A549 (cell line): ENCODE data around the gene MYH10. TPM values are rescaled to one million over a fixed set of nuclear protein-coding genes. Genes with fewer than 3 reads are reported as not detected.

Experiments used
- ATAC-seq, 2 experiments: fragments of 200-7000 bp in 1 of 2; fragments of >200 bp in 1 of 2; cut with Nextera tagmentation in 1 of 2; cut with Tn5 transposase in 1 of 2; 3 replicates each; pipeline versions ENCODE4 v1.8.0 to v1.9.1; 2018 to 2020; ENCODE audit warnings: mild to moderate bottlenecking in 1 of 2, moderate library complexity in 1 of 2
- CTCF ChIA-PET: fragments of 300-600 bp; sonication (Branson Sonifier 250); formaldehyde crosslinking; extraction: SDS; loops from one replicate; lab custom pipeline; 2021; ENCODE audit warnings: antibody characterized with exemption, inconsistent platforms; lab: Yijun Ruan, JAX
- POLR2A ChIA-PET: fragments of 350-600 bp; formaldehyde crosslinking; extraction: SDS; loops from one replicate; lab custom pipeline; 2021; ENCODE audit warnings: antibody characterized with exemption, inconsistent platforms; lab: Yijun Ruan, JAX
- DNase-seq, 2 experiments: peaks; one replicate each; pipeline versions ENCODE4 v3.0.0 to v3.0.0-alpha.2; 2011 to 2016; ENCODE audit warnings: low read depth in 1 of 2, low spot score in 1 of 2
- FAIRE-seq: peaks from 2 replicates; lab custom pipeline; 2011; peaks lifted over from hg19 to GRCh38; lab: Jason Lieb, UNC
- H3K27ac ChIP-seq, 2 experiments: fragments of >200 bp; sonication (Bioruptor Twin); formaldehyde crosslinking; 3 replicates each; pipeline ENCODE4 v1.5.1; 2016 to 2017
- H3K4me1 ChIP-seq: fragments of >200 bp; sonication (Bioruptor Twin); formaldehyde crosslinking; 3 replicates; pipeline ENCODE4 v1.6.1; 2016
- H3K4me2 ChIP-seq: fragments of >200 bp; sonication (Bioruptor Twin); formaldehyde crosslinking; 3 replicates; pipeline ENCODE4 v1.6.1; 2016
- H3K4me3 ChIP-seq: fragments of >200 bp; sonication (Bioruptor Twin); formaldehyde crosslinking; 3 replicates; pipeline ENCODE4 v1.5.1; 2016
- H3K9me3 ChIP-seq: fragments of >200 bp; sonication (Bioruptor Twin); formaldehyde crosslinking; 3 replicates; pipeline ENCODE4 v1.6.1; 2016
- CBX2 ChIP-seq: fragments of 200-600 bp; sonication (generic); IDR thresholded peaks from 2 replicates; pipeline ENCODE4 v1.6.1; 2016; ENCODE audit warnings: low read depth, mild to moderate bottlenecking, borderline replicate concordance
- CEBPB ChIP-seq, 2 experiments: fragments of >200 bp in 1 of 2; sonication (Bioruptor Twin) in 1 of 2; formaldehyde crosslinking in 1 of 2; IDR thresholded peaks; 2 replicates each; pipeline ENCODE4 v1.6.1; 2012 to 2016
- CHD4 ChIP-seq: fragments of 200-600 bp; sonication (generic); IDR thresholded peaks from 2 replicates; pipeline ENCODE4 v1.6.1; 2016; ENCODE audit warnings: antibody characterized with exemption, mild to moderate bottlenecking, borderline replicate concordance
- CTCF ChIP-seq: fragments of >200 bp; sonication (Bioruptor Twin); formaldehyde crosslinking; IDR thresholded peaks from 3 replicates; pipeline ENCODE4 v1.5.1; 2016
- EHF ChIP-seq: fragments of 250-450 bp; sonication (Bioruptor Pico); IDR thresholded peaks from 2 replicates; pipeline ENCODE4 v1.5.0; 2020; ENCODE audit warnings: mild to moderate bottlenecking
- EHMT2 ChIP-seq: fragments of 200-600 bp; sonication (generic); IDR thresholded peaks from 2 replicates; pipeline ENCODE4 v1.6.1; 2016; ENCODE audit warnings: antibody characterized with exemption, low read depth, mild to moderate bottlenecking, moderate library complexity
- EP300 ChIP-seq, 2 experiments: fragments of >200 bp; sonication (Bioruptor Twin); formaldehyde crosslinking; IDR thresholded peaks; 2 replicates in 1 of 2; 3 replicates in 1 of 2; pipeline ENCODE4 v1.6.1; 2016 to 2017
- ESRRA ChIP-seq: fragments of 150-350 bp; IDR thresholded peaks from 2 replicates; pipeline ENCODE4 v1.6.1; 2014; ENCODE audit warnings: mild to moderate bottlenecking, low read length, borderline replicate concordance
- FOSB ChIP-seq: fragments of 250-450 bp; sonication (Bioruptor Pico); IDR thresholded peaks from 2 replicates; pipeline ENCODE4 v1.5.0; 2020; ENCODE audit warnings: mild to moderate bottlenecking, moderate library complexity
- FOXS1 ChIP-seq: fragments of 250-450 bp; sonication (Bioruptor Pico); IDR thresholded peaks from 2 replicates; pipeline ENCODE4 v1.5.0; 2020; ENCODE audit warnings: mild to moderate bottlenecking, moderate library complexity
- HMGXB4 ChIP-seq: fragments of 250-450 bp; sonication (Bioruptor Pico); IDR thresholded peaks from 2 replicates; pipeline ENCODE4 v1.5.0; 2021; ENCODE audit warnings: mild to moderate bottlenecking, moderate library complexity, borderline replicate concordance
- KDM1A ChIP-seq: fragments of 200-600 bp; sonication (generic); IDR thresholded peaks from 2 replicates; pipeline ENCODE4 v1.6.1; 2016; ENCODE audit warnings: low read depth, mild to moderate bottlenecking
- KDM5A ChIP-seq: fragments of 200-600 bp; sonication (generic); IDR thresholded peaks from 2 replicates; pipeline ENCODE4 v1.6.1; 2016; ENCODE audit warnings: antibody characterized with exemption, mild to moderate bottlenecking
- MAZ ChIP-seq: fragments of 150-350 bp; IDR thresholded peaks from 2 replicates; pipeline ENCODE4 v1.6.1; 2014; ENCODE audit warnings: antibody characterized with exemption, low read depth, low read length, borderline replicate concordance
- MYC ChIP-seq: IDR thresholded peaks from 2 replicates; pipeline ENCODE4 v1.6.1; 2012; ENCODE audit warnings: mild to moderate bottlenecking, inconsistent platforms, low read length, improper control_type of control experiment, borderline replicate concordance
- PHF8 ChIP-seq: fragments of 200-600 bp; sonication (generic); IDR thresholded peaks from 2 replicates; pipeline ENCODE4 v1.6.1; 2016; ENCODE audit warnings: low read depth, mild to moderate bottlenecking, antibody characterized with exemption, moderate library complexity, borderline replicate concordance
- POLR2A ChIP-seq: IDR thresholded peaks from 2 replicates; pipeline ENCODE4 v1.6.1; 2012; ENCODE audit warnings: mild to moderate bottlenecking, low read length
- RAD21 ChIP-seq, 2 experiments: fragments of >200 bp in 1 of 2; sonication (Bioruptor Twin) in 1 of 2; formaldehyde crosslinking in 1 of 2; IDR thresholded peaks in 1 of 2; conservative IDR thresholded peaks in 1 of 2; 2 replicates in 1 of 2; 3 replicates in 1 of 2; pipeline ENCODE4 v1.6.1; 2012 to 2018; ENCODE audit warnings: inconsistent platforms in 1 of 2
- RCOR1 ChIP-seq: fragments of 150-350 bp; IDR thresholded peaks from 2 replicates; pipeline ENCODE4 v1.6.1; 2014; ENCODE audit warnings: antibody characterized with exemption, low read length, low read depth
- RFX5 ChIP-seq: fragments of 450-650 bp; IDR thresholded peaks from 2 replicates; pipeline ENCODE4 v1.7.1; 2014; ENCODE audit warnings: antibody characterized with exemption, mild to moderate bottlenecking, moderate library complexity
- SMC3 ChIP-seq: fragments of >200 bp; sonication (Bioruptor Twin); formaldehyde crosslinking; IDR thresholded peaks from 3 replicates; pipeline ENCODE4 v1.6.1; 2018; ENCODE audit warnings: inconsistent platforms
- SREBF2 ChIP-seq: fragments of 450-650 bp; IDR thresholded peaks from 2 replicates; pipeline ENCODE4 v1.6.1; 2014; ENCODE audit warnings: mild to moderate bottlenecking, moderate library complexity
- ZC3H11A ChIP-seq: fragments of 450-650 bp; IDR thresholded peaks from 2 replicates; pipeline ENCODE4 v1.6.1; 2014; ENCODE audit warnings: antibody characterized with exemption, mild to moderate bottlenecking
- ZNF302 ChIP-seq: fragments of 250-450 bp; sonication (Bioruptor Pico); IDR thresholded peaks from 2 replicates; pipeline ENCODE4 v1.9.0; 2021; ENCODE audit warnings: inconsistent platforms, mild to moderate bottlenecking, moderate library complexity
- ZSCAN20 ChIP-seq: fragments of 250-450 bp; sonication (Bioruptor Pico); IDR thresholded peaks from 2 replicates; pipeline ENCODE4 v1.8.0; 2022; ENCODE audit warnings: mild to moderate bottlenecking, moderate library complexity
- WGBS: methylation state at CpG from one replicate; pipeline ENCODE4 v1.1.6; 2017; ENCODE audit errors: missing lambda C conversion rate; 5-methylcytosine and 5-hydroxymethylcytosine counted together
- polyA plus RNA-seq, 4 experiments: library from polyadenylated mRNA; depleted of rRNA in 3 of 4; stranded (reverse); fragments of >200 nt; fragmentation: RNase III in 1 of 4; extraction: RNeasy Plus Mini Kit Qiagen cat#74134 plus additional on column Dnase treatment in 1 of 4; gene quantifications; 2 replicates in 3 of 4; 3 replicates in 1 of 4; pipeline ENCODE4 v1.2.3, GENCODE V29; 2011 to 2017
- TF ChIP-seq, protein P1 (sequence below): fragments of >200 bp; sonication (Bioruptor Twin); formaldehyde crosslinking; IDR thresholded peaks from 3 replicates; pipeline ENCODE4 v1.6.1; 2016
- TF ChIP-seq, protein P2 (sequence below): IDR thresholded peaks from 2 replicates; pipeline ENCODE4 v1.6.1; 2012; ENCODE audit warnings: low read depth, borderline replicate concordance
- TF ChIP-seq, protein P3 (sequence below): fragments of >200 bp; sonication (Bioruptor Twin); formaldehyde crosslinking; IDR thresholded peaks from 2 replicates; pipeline ENCODE4 v1.6.1; 2016

The MYH10 gene
- polyA plus RNA-seq, 2 of the 4 experiments (the other 2 are of a cell fraction) = 26.5 to 28.3 TPM

- no peak for TF ChIP-seq HMGXB4 (CRISPR knock-in tag)
Observed at GRCh38 chr17:8664456-8665126, 34.1 kb upstream of the MYH10 start (continued).

GRCh38 chr17:8662973-8663372 lies 32.4 kb upstream of the MYH10 start:
- Histone ChIP-seq H3K9me3 (no peaks in the 10 kb centered on the region), H3K4me3 (no peak overlapping the region), H3K4me2 (no peak overlapping the region), H3K27ac (no peak overlapping the region), H3K4me1 (no peaks in the 10 kb centered on the region)
- TF ChIP-seq SREBF2 (no peak), KDM5A (no peak), MYC (no peak), ZNF302 (CRISPR knock-in tag) (no peak), RCOR1 (no peak), KDM1A (no peak), EHMT2 (no peak), PHF8 (no peak), EHF (CRISPR knock-in tag) (no peak), ESRRA (no peak), ZC3H11A (no peak), MAZ (no peak), FOSB (CRISPR knock-in tag) (no peak), CEBPB (IDR thresholded peaks at IDR 0.05) (no peak), ZSCAN20 (CRISPR knock-in tag) (no peak), RFX5 (no peak)
- TF ChIP-seq, protein P1, sequence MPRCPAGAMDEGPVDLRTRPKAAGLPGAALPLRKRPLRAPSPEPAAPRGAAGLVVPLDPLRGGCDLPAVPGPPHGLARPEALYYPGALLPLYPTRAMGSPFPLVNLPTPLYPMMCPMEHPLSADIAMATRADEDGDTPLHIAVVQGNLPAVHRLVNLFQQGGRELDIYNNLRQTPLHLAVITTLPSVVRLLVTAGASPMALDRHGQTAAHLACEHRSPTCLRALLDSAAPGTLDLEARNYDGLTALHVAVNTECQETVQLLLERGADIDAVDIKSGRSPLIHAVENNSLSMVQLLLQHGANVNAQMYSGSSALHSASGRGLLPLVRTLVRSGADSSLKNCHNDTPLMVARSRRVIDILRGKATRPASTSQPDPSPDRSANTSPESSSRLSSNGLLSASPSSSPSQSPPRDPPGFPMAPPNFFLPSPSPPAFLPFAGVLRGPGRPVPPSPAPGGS = no peak
- TF ChIP-seq, protein P2, sequence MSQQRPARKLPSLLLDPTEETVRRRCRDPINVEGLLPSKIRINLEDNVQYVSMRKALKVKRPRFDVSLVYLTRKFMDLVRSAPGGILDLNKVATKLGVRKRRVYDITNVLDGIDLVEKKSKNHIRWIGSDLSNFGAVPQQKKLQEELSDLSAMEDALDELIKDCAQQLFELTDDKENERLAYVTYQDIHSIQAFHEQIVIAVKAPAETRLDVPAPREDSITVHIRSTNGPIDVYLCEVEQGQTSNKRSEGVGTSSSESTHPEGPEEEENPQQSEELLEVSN = no peak
- WGBS = 47% methylated on average over 5 of the region's 5 CpGs
- POLR2A ChIA-PET = no interaction called here
- no peak for DNase-seq
- no peak for ATAC-seq
- CTCF ChIA-PET = interaction anchor here (1.0 to 1.6 kb wide), 3 partner anchors 11 to 16 kb away, joined by 3 to 4 read pairs (median 4); no protein-coding TSS in a partner anchor
- no peak for FAIRE-seq

DNA sequence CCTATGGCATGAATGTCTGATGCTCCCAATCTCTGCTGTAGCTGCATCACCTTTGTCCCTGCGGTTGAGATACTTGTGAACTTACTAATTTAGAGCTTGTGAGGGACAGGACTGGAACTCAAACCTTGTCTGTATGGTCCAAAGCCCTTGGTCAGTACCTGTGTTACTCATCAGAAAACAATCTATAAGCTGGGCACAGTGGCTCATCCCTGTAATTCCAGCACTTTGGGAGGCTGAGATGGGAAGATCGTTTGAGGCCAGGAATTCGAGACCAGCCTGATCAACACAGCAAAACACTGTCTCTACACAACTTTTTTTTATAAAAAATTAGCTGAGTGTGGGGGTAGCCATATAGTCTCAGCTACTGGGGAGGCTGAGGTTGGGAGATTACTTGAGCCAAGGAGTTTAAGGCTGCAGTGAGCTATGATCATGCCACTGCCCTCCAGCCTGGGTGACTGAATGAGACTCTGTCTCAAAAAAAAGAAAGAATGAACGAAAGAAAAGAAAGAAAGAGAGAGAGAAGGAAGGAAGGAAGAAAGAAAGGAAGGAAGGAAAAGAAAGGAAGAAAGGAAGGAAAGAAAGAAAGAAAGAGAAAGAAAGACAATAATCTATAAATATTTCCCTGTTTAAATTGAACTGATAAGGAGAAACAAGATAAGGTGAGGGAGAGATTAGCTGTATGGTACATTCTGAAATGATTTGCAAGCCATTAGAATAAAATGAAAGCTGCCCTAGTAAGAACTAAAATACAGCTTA lies 31.7 kb upstream of the MYH10 start:
- TF ChIP-seq RAD21 (conservative IDR thresholded peaks at IDR 0.05 in 1 of 2, IDR thresholded peaks at IDR 0.05 in 1 of 2) (no peak), POLR2A (no peak), SMC3 (no peak), CTCF (no peak), CBX2 (no peak), MYC (no peak), CHD4 (no peak), EHF (CRISPR knock-in tag) (no peak), EP300 (IDR thresholded peaks at IDR 0.05) (no peak), FOXS1 (CRISPR knock-in tag) (no peak)
- TF ChIP-seq, protein P3, sequence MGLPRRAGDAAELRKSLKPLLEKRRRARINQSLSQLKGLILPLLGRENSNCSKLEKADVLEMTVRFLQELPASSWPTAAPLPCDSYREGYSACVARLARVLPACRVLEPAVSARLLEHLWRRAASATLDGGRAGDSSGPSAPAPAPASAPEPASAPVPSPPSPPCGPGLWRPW = no peak
- FAIRE-seq (no peak), DNase-seq (no peak), ATAC-seq (no peak)
- Histone ChIP-seq H3K4me1 (no peaks in the 10 kb centered on the region), H3K9me3 (peaks cover under 1% of the 10 kb centered on the region; the same call in 1 of the 3 replicates), H3K4me3 (no peak overlapping the region), H3K4me2 (no peak overlapping the region), H3K27ac (no peak overlapping the region)
- CTCF ChIA-PET = interaction anchor here (1.0 to 1.6 kb wide), 3 partner anchors 12 to 17 kb away, joined by 3 to 4 read pairs (median 4); no protein-coding TSS in a partner anchor
- 13% methylated on average over 4 of the region's 4 CpGs for WGBS
- POLR2A ChIA-PET = interaction anchor here (0.7 kb wide), 1 partner anchor 121 kb away, joined by 3 read pairs; no protein-coding TSS in a partner anchor
